Trophoblast cell (in vitro differentiated cells and primary cell): Measurements from ENCODE around the gene KRT24.

Experiments used
- DNase-seq, 2 donors: peaks; one replicate each; pipeline ENCODE4 v3.0.0-alpha.2; 2016
- H2AFZ ChIP-seq: 2 replicates; pipeline ENCODE4 v1.6.1; 2013; ENCODE audit warnings: low read length, moderate library complexity, mild to moderate bottlenecking; ENCODE audit not compliant: insufficient read depth, poor library complexity
- H2AK5ac ChIP-seq: 2 replicates; pipeline ENCODE4 v1.6.1; 2013; ENCODE audit warnings: mild to moderate bottlenecking, low read length
- H2BK120ac ChIP-seq: 2 replicates; pipeline ENCODE4 v1.6.1; 2013; ENCODE audit warnings: low read length, mild to moderate bottlenecking, moderate library complexity; ENCODE audit not compliant: insufficient read depth, poor library complexity
- H2BK12ac ChIP-seq: 2 replicates; pipeline ENCODE4 v1.6.1; 2013; ENCODE audit warnings: mild to moderate bottlenecking, low read length, moderate library complexity
- H2BK5ac ChIP-seq: 2 replicates; pipeline ENCODE4 v1.6.1; 2013; ENCODE audit warnings: low read length, low read depth, moderate library complexity, mild to moderate bottlenecking; ENCODE audit not compliant: poor library complexity
- H3K14ac ChIP-seq: 2 replicates; pipeline ENCODE4 v1.6.1; 2013; ENCODE audit warnings: mild to moderate bottlenecking, low read length
- H3K18ac ChIP-seq: 2 replicates; pipeline ENCODE4 v1.6.1; 2013; ENCODE audit warnings: mild to moderate bottlenecking, low read length
- H3K23ac ChIP-seq: 2 replicates; pipeline ENCODE4 v1.6.1; 2013; ENCODE audit warnings: low read length
- H3K27ac ChIP-seq: 2 replicates; pipeline ENCODE4 v1.5.1; 2013; ENCODE audit warnings: low read depth, mild to moderate bottlenecking, inconsistent platforms, low read length, moderate library complexity
- H3K27me3 ChIP-seq: 2 replicates; pipeline ENCODE4 v1.6.1; 2013; ENCODE audit warnings: inconsistent platforms, mild to moderate bottlenecking, low read length, moderate library complexity; ENCODE audit not compliant: insufficient read depth
- H3K36me3 ChIP-seq, 2 experiments: 1 replicate in 1 of 2; 2 replicates in 1 of 2; pipeline ENCODE4 v1.6.1; 2013; ENCODE audit warnings: low read length in 2 of 2, mild to moderate bottlenecking in 2 of 2, moderate library complexity in 1 of 2; ENCODE audit not compliant: insufficient read depth in 2 of 2, control insufficient read depth in 1 of 2
- H3K4ac ChIP-seq: 2 replicates; pipeline ENCODE4 v1.6.1; 2013; ENCODE audit warnings: low read depth, mild to moderate bottlenecking, low read length, moderate library complexity
- H3K4me1 ChIP-seq, 2 experiments: 1 replicate in 1 of 2; 2 replicates in 1 of 2; pipeline ENCODE4 v1.6.1; 2013; ENCODE audit warnings: low read length in 2 of 2, mild to moderate bottlenecking in 2 of 2, moderate library complexity in 1 of 2; ENCODE audit not compliant: insufficient read depth in 2 of 2, control insufficient read depth in 1 of 2
- H3K4me2 ChIP-seq: 2 replicates; pipeline ENCODE4 v1.6.1; 2013; ENCODE audit warnings: inconsistent platforms, mild to moderate bottlenecking, low read length, moderate library complexity
- H3K4me3 ChIP-seq: 2 replicates; pipeline ENCODE4 v1.5.1; 2013; ENCODE audit warnings: mild to moderate bottlenecking, low read depth, low read length, inconsistent platforms
- H3K79me1 ChIP-seq: one replicate; pipeline ENCODE4 v1.6.1; 2013; ENCODE audit warnings: low read length
- H3K79me2 ChIP-seq: 2 replicates; pipeline ENCODE4 v1.6.1; 2013; ENCODE audit warnings: low read length, mild to moderate bottlenecking; ENCODE audit not compliant: control insufficient read depth, insufficient read depth, poor library complexity
- H3K9ac ChIP-seq: 2 replicates; pipeline ENCODE4 v1.6.1; 2013; ENCODE audit warnings: mild to moderate bottlenecking, low read length
- H3K9me3 ChIP-seq: 2 replicates; pipeline ENCODE4 v1.6.1; 2013; ENCODE audit warnings: low read depth, mild to moderate bottlenecking, control low read depth, inconsistent platforms, low read length; ENCODE audit not compliant: insufficient read depth
- H4K12ac ChIP-seq: 2 replicates; pipeline ENCODE4 v1.6.1; 2013; ENCODE audit warnings: low read depth, mild to moderate bottlenecking, low read length, moderate library complexity
- H4K8ac ChIP-seq: 2 replicates; pipeline ENCODE4 v1.6.1; 2013; ENCODE audit warnings: low read depth, mild to moderate bottlenecking, low read length, moderate library complexity
- H4K91ac ChIP-seq: one replicate; pipeline ENCODE4 v1.6.1; 2013; ENCODE audit warnings: low read depth, mild to moderate bottlenecking, low read length, moderate library complexity
- whole genome bisulfite sequencing: extraction: QIAGEN DNeasy Blood & Tissue Kit; methylation state at CpG from one replicate; pipeline ENCODE4 v1.1.7; 2013; ENCODE audit warnings: missing lambda C conversion rate; ENCODE audit not compliant: insufficient read length, insufficient coverage; ENCODE audit errors: extremely low coverage; 5-methylcytosine and 5-hydroxymethylcytosine counted together

KRT24 gene

DNA sequence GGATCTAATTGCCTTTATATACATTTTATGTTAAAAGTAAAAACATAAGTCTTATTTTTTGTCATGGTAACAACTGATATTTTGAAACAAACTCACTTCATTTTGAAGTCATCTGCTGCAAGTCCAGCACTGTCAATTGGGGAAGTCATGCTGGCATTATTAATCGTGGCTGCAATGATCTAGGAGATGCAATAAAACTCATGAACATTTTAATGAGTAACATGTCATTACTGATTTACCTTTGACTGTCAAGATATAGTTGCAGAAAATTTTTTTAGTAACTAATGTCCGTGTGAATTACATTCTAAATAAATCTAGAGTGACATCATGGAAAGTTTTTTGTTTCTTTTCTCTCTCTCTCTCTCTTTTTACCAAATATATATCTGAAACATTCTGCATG, 17.3 kb upstream of the KRT24 start:
- H3K4ac ChIP-seq, result no peak overlapping the region
- no peak overlapping the region for H3K4me3 ChIP-seq
- H2AK5ac ChIP-seq, result no peak overlapping the region
- peaks cover 0 to 3% of the 10 kb centered on the region in 2 experiments for H3K4me1 ChIP-seq
- no peaks in the 10 kb centered on the region for H3K36me3 ChIP-seq
- H2AFZ ChIP-seq, result no peak overlapping the region
- no peak overlapping the region for H2BK12ac ChIP-seq
- H3K79me1 ChIP-seq, result no peaks in the 10 kb centered on the region
- no CpG with 5 or more reads among the region's 2 CpGs for WGBS
- no peak overlapping the region for H3K18ac ChIP-seq
- no peak for DNase-seq
- no peak overlapping the region for H3K14ac ChIP-seq
- no peak overlapping the region for H4K8ac ChIP-seq
- no peak overlapping the region for H4K91ac ChIP-seq
- H3K27ac ChIP-seq, result no peak overlapping the region
- no peaks in the 10 kb centered on the region for H3K79me2 ChIP-seq
- no peak overlapping the region for H3K4me2 ChIP-seq
- no peaks in the 10 kb centered on the region for H3K9me3 ChIP-seq
- no peak overlapping the region for H4K12ac ChIP-seq
- no peak overlapping the region for H3K9ac ChIP-seq
- H3K27me3 ChIP-seq, result no peaks in the 10 kb centered on the region
- no peak overlapping the region for H2BK120ac ChIP-seq
- H3K23ac ChIP-seq, result no peak overlapping the region
- no peak overlapping the region for H2BK5ac ChIP-seq

DNA sequence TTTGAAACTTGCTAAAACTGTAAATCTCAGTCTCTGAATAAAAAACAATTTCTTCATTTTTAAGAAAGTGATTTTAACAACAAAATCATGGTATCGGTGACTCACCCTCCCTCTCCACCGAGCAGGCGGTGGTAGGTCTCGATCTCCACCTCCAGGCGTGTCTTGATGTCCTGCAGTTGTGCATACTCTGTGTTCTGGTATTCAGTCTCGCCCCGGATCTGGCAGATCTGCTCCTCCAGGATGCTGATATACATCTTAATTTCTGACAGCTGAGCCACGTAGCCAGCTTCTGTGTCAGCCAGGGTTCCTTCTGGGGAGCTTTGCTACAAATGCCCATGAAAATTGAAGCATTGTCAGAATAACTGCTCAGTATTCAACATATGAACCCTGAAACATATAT, 15.4 kb upstream of the KRT24 start:
- H3K18ac ChIP-seq, result no peak overlapping the region

DNA sequence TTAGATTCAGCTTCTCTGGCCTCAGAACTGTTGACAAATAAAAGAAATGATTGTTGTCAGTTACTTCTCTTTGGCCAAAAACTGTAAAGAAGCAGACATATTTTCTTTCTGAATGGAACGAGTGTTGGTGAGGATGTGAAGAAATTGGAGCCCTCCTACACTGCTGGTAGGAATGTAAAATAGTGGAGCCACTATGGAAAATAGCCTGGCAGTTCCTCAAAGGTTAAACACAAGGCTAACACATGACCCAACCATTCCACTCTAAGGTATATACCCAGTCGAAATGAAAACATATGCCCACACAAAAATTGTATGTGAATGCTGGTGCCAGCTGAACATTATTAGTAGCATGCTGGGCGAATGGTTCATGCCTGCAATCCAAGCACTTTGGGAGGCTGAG, 14.2 kb upstream of the KRT24 start:
- peak; percentile 22 to 69 for DNase-seq
- no peak overlapping the region for H4K91ac ChIP-seq
- no peak overlapping the region for H2BK12ac ChIP-seq
- WGBS, result no CpG with 5 or more reads among the region's 3 CpGs
- H3K14ac ChIP-seq, result no peak overlapping the region
- no peak overlapping the region for H3K4me3 ChIP-seq
- no peak overlapping the region for H2BK5ac ChIP-seq
- H3K4me1 ChIP-seq, result peaks cover 0 to 3% of the 10 kb centered on the region in 2 experiments
- H3K9me3 ChIP-seq, result no peaks in the 10 kb centered on the region
- H3K23ac ChIP-seq, result no peak overlapping the region
- H4K12ac ChIP-seq, result no peak overlapping the region
- no peak overlapping the region for H4K8ac ChIP-seq
- H3K36me3 ChIP-seq, result no peaks in the 10 kb centered on the region
- H2AFZ ChIP-seq, result no peak overlapping the region
- H2BK120ac ChIP-seq, result no peak overlapping the region
- no peak overlapping the region for H3K9ac ChIP-seq
- H3K27me3 ChIP-seq, result no peaks in the 10 kb centered on the region
- H3K27ac ChIP-seq, result no peak overlapping the region
- H3K79me2 ChIP-seq, result no peaks in the 10 kb centered on the region
- H3K18ac ChIP-seq, result no peak overlapping the region
- H2AK5ac ChIP-seq, result no peak overlapping the region
- H3K4me2 ChIP-seq, result no peak overlapping the region
- H3K79me1 ChIP-seq, result no peaks in the 10 kb centered on the region
- no peak overlapping the region for H3K4ac ChIP-seq

More for the DNA sequence above, 15.4 kb upstream of the KRT24 start:
- no peak overlapping the region for H4K12ac ChIP-seq
- peak; percentile 94 for DNase-seq
- no peak overlapping the region for H3K27ac ChIP-seq
- no peaks in the 10 kb centered on the region for H3K36me3 ChIP-seq
- peaks cover 0 to 3% of the 10 kb centered on the region in 2 experiments for H3K4me1 ChIP-seq
- no peak overlapping the region for H2AK5ac ChIP-seq
- no peaks in the 10 kb centered on the region for H3K79me2 ChIP-seq
- no peak overlapping the region for H3K4me3 ChIP-seq
- H3K79me1 ChIP-seq, result no peaks in the 10 kb centered on the region
- H3K4me2 ChIP-seq, result no peak overlapping the region
- no CpG with 5 or more reads among the region's 8 CpGs for WGBS
- H4K8ac ChIP-seq, result no peak overlapping the region
- H3K27me3 ChIP-seq, result no peaks in the 10 kb centered on the region
- H3K9ac ChIP-seq, result no peak overlapping the region
- H4K91ac ChIP-seq, result no peak overlapping the region
- H3K9me3 ChIP-seq, result no peaks in the 10 kb centered on the region
- no peak overlapping the region for H2BK120ac ChIP-seq
- no peak overlapping the region for H3K23ac ChIP-seq
- H3K14ac ChIP-seq, result no peak overlapping the region
- H2BK12ac ChIP-seq, result no peak overlapping the region
- H2BK5ac ChIP-seq, result no peak overlapping the region
- no peak overlapping the region for H2AFZ ChIP-seq
- H3K4ac ChIP-seq, result no peak overlapping the region

DNA sequence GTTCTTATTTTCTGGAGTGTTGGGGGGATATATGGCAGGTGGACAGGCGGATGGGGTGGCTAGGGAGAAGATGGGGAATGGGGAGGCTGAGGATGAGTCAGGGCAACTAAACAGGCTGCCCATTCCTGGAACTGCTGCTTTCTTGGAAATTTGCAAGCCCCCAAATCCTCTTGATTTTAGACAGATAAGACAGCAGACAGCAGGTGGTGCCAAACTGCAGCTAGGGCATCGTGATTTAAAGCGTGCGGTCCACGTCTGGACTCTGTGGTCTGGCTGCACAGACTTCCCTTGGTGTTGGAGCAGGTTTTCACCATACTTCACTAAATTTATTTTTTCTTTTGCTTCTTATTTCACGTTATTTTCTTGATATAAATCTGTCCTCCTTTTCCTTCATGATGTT, 10.9 kb upstream of the KRT24 start:
- Histone ChIP-seq H3K9me3 (no peaks in the 10 kb centered on the region), H2AFZ (no peak overlapping the region), H3K27me3 (no peaks in the 10 kb centered on the region), H3K18ac (no peak overlapping the region), H3K79me1 (no peaks in the 10 kb centered on the region), H3K14ac (no peak overlapping the region), H3K4me1 (peaks cover 0 to 3% of the 10 kb centered on the region in 2 experiments), H3K9ac (peak overlapping the region; percentile 61), H4K91ac (no peak overlapping the region), H3K4me2 (no peak overlapping the region), H2BK120ac (no peak overlapping the region), H3K36me3 (no peaks in the 10 kb centered on the region), H4K12ac (no peak overlapping the region), H3K27ac (no peak overlapping the region), H3K79me2 (no peaks in the 10 kb centered on the region), H2BK12ac (no peak overlapping the region), H4K8ac (no peak overlapping the region), H2BK5ac (no peak overlapping the region), H3K4ac (no peak overlapping the region), H3K4me3 (no peak overlapping the region), H3K23ac (no peak overlapping the region), H2AK5ac (no peak overlapping the region)
- WGBS, result no CpG with 5 or more reads among the region's 6 CpGs
- DNase-seq, result no peak
